AG10803 (cell line): Measurements from ENCODE around the gene SERPINA4.

ENCODE experiments used
- DNase-seq: peaks from one replicate; pipeline ENCODE4 v3.0.0; 2010; ENCODE audit warnings: low read depth
- H3K4me3 ChIP-seq: 2 replicates; pipeline ENCODE4 v1.5.1; 2011; ENCODE audit warnings: mild to moderate bottlenecking, low read length, control low read depth
- CTCF ChIP-seq: conservative IDR thresholded peaks from 2 replicates; pipeline ENCODE4 v1.5.1; 2011; ENCODE audit warnings: mild to moderate bottlenecking, low read length, control low read depth, inconsistent platforms

Gene SERPINA4

GRCh38 chr14:94611179-94611578, 49.9 kb downstream of the SERPINA4 start:
- DNase-seq: no peak
- H3K4me3 ChIP-seq: no peak overlapping the region
- no peak for TF ChIP-seq CTCF

DNA sequence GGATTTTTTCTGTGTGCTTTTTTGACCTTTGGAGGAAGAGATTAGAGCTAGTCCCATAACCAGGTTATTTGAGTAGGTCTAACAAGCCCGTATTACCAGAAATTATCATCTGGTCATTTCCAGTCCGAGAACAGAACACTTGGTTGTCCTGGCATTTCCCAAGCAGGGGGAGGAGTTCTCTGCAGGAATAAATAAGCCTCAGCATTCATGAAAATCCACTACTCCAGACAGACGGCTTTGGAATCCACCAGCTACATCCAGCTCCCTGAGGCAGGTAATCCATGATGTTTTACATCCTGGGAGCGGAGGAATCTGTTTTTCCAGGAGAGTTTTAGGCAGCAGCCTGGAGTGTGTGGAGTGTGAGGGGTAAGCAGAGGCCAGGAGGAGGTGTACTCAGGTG, 50.9 kb downstream of the SERPINA4 start, which contains the start of gene SERPINA3:
Gene SERPINA3, plus strand, starts transcription at position 218 of the 400 bp plus-strand sequence. CDS start 2,051 bp downstream, outside the sequence.
- DNase-seq: peak; percentile 35
- H3K4me3 ChIP-seq: no peak within 1 kb of the TSS
- TF ChIP-seq CTCF: no peak

- DNase-seq: peak; percentile 8
- TF ChIP-seq CTCF: no peak
- no peak overlapping the region for H3K4me3 ChIP-seq
Measured at GRCh38 chr14:94612580-94613554, 51.6 kb downstream of the SERPINA4 start.

- H3K4me3 ChIP-seq: no peak overlapping the region
- DNase-seq: no peak
- no peak for TF ChIP-seq CTCF
Measured at GRCh38 chr14:94613720-94614644, 52.7 kb downstream of the SERPINA4 start.

DNA sequence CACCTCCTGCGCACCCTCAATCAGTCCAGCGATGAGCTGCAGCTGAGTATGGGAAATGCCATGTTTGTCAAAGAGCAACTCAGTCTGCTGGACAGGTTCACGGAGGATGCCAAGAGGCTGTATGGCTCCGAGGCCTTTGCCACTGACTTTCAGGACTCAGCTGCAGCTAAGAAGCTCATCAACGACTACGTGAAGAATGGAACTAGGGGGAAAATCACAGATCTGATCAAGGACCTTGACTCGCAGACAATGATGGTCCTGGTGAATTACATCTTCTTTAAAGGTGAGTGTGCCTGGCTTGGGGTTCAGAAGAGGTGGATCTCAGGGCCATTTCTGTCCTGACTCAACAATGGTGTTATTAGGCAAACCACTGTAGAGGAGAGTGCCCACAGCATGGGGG, 53.6 kb downstream of the SERPINA4 start:
- no peak for DNase-seq
- no peak for TF ChIP-seq CTCF
- no peak overlapping the region for H3K4me3 ChIP-seq

GRCh38 chr14:94615254-94615653, 54.0 kb downstream of the SERPINA4 start:
- TF ChIP-seq CTCF: no peak
- DNase-seq: no peak
- no peak overlapping the region for H3K4me3 ChIP-seq
